ENCODE data around the gene MMADHC.
"Not testable (repeated sequence)": the region's sequence is repeated elsewhere in the genome, so short reads cannot be mapped to it uniquely, and the experiment has no call there.

- not testable (repeated sequence) for TF ChIP-seq CTCF, POLR2A (IDR thresholded peaks at IDR 0.05)
Measured at GRCh38 chr2:149565625-149566024, 21.9 kb downstream of the MMADHC start.

All from thyroid gland (tissue), 4 donors.